ENCODE results near the gene KIAA0040. TPM values are rescaled to one million over a fixed set of nuclear protein-coding genes. Genes with fewer than 3 reads are reported as not detected.
"Not testable (repeated sequence)": the region's sequence is repeated elsewhere in the genome, so short reads cannot be mapped to it uniquely, and the experiment has no call there.

Gene KIAA0040
- total RNA-seq, 2 donors from 2014 or later: 20.2 to 93.1 TPM

DNA sequence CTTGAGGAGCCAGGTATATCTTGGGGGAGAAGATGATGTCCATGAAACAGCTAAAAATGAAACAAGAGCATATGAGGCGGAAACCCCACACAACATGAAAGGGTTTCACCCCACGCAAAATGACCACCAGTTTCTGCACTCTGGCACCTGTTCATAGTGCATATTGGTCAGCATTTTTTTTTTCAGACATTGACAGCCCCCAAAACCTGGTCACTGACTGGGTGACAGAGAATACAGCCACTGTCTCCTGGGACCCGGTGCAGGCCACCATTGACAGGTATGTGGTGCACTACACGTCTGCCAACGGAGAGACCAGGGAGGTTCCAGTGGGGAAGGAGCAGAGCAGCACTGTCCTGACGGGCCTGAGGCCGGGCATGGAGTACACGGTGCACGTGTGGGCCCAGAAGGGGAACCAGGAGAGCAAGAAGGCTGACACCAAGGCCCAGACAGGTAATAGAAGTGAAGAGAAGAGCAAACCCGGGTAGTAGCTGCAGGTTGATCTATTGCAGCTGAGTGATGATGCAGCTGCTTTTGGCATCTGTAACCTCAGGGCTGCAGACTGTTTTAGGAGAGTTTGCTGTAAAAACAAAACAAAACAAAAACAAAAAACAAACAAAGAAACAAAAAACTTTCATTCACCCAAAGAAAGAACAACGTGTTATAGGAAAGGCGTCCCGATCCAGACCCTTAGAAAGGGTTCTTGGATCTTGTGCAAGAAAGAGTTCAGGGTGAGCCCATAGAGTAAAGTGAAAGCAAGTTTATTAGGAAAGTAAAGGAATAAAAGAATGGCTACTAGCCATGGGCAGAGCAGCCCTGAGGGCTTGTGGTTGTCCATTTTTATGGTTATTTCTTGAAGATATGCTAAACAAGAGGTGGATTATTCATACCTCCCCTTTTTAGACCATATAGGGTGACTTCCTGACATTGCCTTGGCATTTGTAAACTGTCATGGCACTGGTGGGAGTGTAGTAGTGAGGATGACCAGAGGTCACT lies 73.9 kb downstream of the KIAA0040 start:
- Histone ChIP-seq H3K9me3 (no peaks in the 10 kb centered on the region), H3K36me3 (no peaks in the 10 kb centered on the region), H3K27me3 (replicated peaks; ENCODE audit: insufficient read depth) (no peaks in the 10 kb centered on the region), H3K4me3 (no peak overlapping the region), H3K4me1 (ENCODE audit: control insufficient read depth in 1 of 2, low read depth in 2 of 2) (no peaks in the 10 kb centered on the region), H3K27ac (no peak overlapping the region)
- TF ChIP-seq CTCF (IDR thresholded peaks at IDR 0.05): no peak
- no peak for ATAC-seq (ENCODE audit: insufficient number of reproducible peaks, low FRiP score, low read depth)
- DNase-seq (ENCODE audit: low spot score): no peak

- no peak for TF ChIP-seq CTCF (IDR thresholded peaks at IDR 0.05)
- no peaks in the 10 kb centered on the region for H3K36me3 ChIP-seq
- H3K27me3 ChIP-seq (replicated peaks; ENCODE audit: insufficient read depth): no peaks in the 10 kb centered on the region
- no peak overlapping the region for H3K4me3 ChIP-seq
- ATAC-seq (ENCODE audit: insufficient number of reproducible peaks, low FRiP score, low read depth): no peak
- H3K27ac ChIP-seq: no peak overlapping the region
- H3K9me3 ChIP-seq: peaks cover 6% of the 10 kb centered on the region
- no peaks in the 10 kb centered on the region for H3K4me1 ChIP-seq (ENCODE audit: control insufficient read depth in 1 of 2, low read depth in 2 of 2)
- DNase-seq (ENCODE audit: low spot score): no peak
Measured at GRCh38 chr1:175116903-175117302, 75.7 kb downstream of the KIAA0040 start.

DNA sequence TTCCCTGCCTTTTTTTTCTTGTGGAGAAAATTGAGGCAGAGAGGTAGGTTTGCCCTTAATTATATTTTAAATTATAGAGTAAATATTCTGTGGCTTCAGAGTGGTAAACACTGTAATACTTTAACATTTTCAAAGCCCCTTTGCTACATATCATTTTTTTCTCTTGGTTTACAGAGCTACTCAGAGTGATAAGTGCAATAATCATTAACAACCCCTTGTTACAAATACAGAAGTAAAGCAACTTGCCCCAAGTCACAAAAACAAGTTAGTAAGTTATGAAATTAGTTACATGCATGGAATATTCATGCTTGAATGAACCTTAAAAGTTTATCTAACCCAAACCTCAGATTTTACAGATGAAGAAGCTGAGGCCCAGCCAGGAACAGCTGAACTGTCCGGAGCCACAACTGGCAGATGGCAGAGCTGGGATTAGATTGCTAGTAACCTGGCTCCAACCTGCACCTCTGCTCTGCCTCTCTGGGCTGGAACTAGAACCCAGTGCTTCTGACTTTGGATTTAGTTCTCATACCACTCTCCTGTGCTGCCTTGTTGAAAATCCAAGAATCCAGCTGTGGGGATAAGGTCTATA lies 76.3 kb downstream of the KIAA0040 start:
- Histone ChIP-seq H3K4me1 (ENCODE audit: control insufficient read depth in 1 of 2, low read depth in 2 of 2) (no peaks in the 10 kb centered on the region), H3K27me3 (replicated peaks; ENCODE audit: insufficient read depth) (no peaks in the 10 kb centered on the region), H3K27ac (no peak overlapping the region), H3K4me3 (no peak overlapping the region), H3K36me3 (no peaks in the 10 kb centered on the region), H3K9me3 (peaks cover 6% of the 10 kb centered on the region)
- no peak for TF ChIP-seq CTCF (IDR thresholded peaks at IDR 0.05)
- DNase-seq (ENCODE audit: low spot score) (no peak), ATAC-seq (ENCODE audit: insufficient number of reproducible peaks, low FRiP score, low read depth) (no peak)

GRCh38 chr1:175114996-175115395 lies 77.6 kb downstream of the KIAA0040 start:
- no peaks in the 10 kb centered on the region for H3K27me3 ChIP-seq (replicated peaks; ENCODE audit: insufficient read depth)
- no peak for DNase-seq (ENCODE audit: low spot score)
- no peak overlapping the region for H3K27ac ChIP-seq
- peaks cover 6% of the 10 kb centered on the region for H3K9me3 ChIP-seq
- H3K36me3 ChIP-seq: no peaks in the 10 kb centered on the region
- no peak for ATAC-seq (ENCODE audit: insufficient number of reproducible peaks, low FRiP score, low read depth)
- no peak for TF ChIP-seq CTCF (IDR thresholded peaks at IDR 0.05)
- H3K4me1 ChIP-seq (ENCODE audit: control insufficient read depth in 1 of 2, low read depth in 2 of 2): no peaks in the 10 kb centered on the region
- H3K4me3 ChIP-seq: no peak overlapping the region

- not testable (repeated sequence) for ATAC-seq (ENCODE audit: insufficient number of reproducible peaks, low FRiP score, low read depth); DNase-seq (ENCODE audit: low spot score)
Measured at GRCh38 chr1:175108331-175108820, 84.2 kb downstream of the KIAA0040 start.

More at GRCh38 chr1:175108331-175108820, 84.2 kb downstream of the KIAA0040 start:
- not testable (repeated sequence) for H3K27me3 ChIP-seq (replicated peaks; ENCODE audit: insufficient read depth); H3K4me3 ChIP-seq; H3K36me3 ChIP-seq; H3K27ac ChIP-seq; H3K4me1 ChIP-seq (ENCODE audit: control insufficient read depth in 1 of 2, low read depth in 2 of 2); H3K9me3 ChIP-seq

Other genes starting within 250 kb of the KIAA0040 start
- gene CACYBP, start 192.8 kb downstream of the KIAA0040 start, total RNA-seq: 10 to 100 TPM; 54.8 to 55.0 TPM
- gene MRPS14, start 169.4 kb downstream of the KIAA0040 start, total RNA-seq: 10 to 100 TPM; 13.5 to 24.2 TPM
- not detected for gene TNN, start 124.9 kb downstream of the KIAA0040 start, total RNA-seq